NCI-H146 treated with DMSO at 0.1 percent for 48 hours (cell line): ENCODE data around the gene YARS1.

Experiments
- DNase-seq: peaks from one replicate; lab custom pipeline; 2025; ENCODE audit not compliant: unreplicated experiment; lab: John Stamatoyannopoulos, UW

Gene YARS1

DNA sequence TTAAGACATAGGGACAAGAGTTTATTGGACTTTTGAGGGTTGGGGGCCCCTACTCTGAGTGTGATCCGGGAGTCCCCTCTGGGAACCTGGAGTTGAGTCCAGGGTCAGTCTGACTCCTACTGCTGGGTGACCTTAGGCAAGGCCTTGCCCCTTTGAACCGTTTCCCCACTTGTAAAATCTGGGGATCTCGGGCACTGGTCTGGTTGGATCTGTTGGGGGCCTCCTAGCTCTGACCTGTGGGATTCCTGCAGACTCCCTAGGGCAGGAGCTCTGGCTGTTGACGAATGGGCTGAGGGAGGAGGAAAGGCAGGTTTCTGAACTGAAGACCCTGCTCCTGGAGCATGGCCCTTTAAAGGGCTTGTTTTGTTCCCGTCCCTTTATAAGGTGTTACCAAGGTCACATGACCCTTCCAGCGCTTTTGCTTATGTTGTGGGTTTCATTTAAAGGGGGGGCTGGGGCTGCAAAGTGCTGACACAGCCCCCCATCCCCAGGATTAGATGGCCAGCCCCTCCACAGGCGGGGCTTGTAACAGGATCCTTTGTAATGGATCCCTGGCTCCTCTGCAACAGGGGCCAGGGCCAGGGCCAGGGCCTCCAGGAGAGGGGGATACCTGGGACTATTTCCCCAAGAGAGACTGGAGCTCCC is 50.7 kb downstream of the YARS1 start:
- no peak for DNase-seq

DNA sequence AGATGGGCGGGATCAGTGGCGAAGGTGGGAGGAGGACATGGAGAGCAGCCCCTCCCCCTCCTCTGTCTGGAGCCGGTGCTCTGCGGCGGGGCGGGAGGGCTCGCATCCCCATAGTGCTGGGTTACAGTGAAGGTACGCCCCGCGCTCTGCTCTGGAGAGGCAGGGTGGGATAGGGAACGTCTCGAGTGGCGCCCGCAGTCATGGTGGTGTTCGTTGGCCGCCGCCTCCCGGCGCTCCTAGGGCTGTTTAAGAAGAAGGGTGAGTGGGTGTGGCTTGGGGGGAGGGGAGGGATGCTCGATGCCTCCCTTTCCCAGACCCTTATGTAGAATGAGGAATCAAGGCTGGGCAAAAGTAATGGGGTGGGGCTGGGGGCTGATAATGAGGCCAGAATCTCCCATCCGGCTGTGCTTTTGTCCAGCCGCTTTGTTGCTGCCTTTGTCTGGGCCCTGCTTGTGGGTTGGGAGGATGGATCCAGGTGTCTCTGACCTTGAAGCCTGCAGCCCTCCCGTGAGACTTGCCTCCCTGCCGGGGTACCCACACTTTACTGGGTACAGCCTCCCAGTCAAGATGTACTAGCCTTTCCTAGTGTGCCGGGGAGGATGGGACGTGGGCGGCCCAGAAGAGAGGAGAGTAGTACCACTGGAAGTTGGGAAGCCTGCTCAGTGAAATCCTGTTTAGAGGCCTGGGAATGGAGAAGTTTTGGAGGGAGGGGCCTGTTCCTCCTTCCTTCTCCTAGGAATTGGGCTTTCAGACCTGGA is 51.4 kb downstream of the YARS1 start:
- no peak for DNase-seq

DNA sequence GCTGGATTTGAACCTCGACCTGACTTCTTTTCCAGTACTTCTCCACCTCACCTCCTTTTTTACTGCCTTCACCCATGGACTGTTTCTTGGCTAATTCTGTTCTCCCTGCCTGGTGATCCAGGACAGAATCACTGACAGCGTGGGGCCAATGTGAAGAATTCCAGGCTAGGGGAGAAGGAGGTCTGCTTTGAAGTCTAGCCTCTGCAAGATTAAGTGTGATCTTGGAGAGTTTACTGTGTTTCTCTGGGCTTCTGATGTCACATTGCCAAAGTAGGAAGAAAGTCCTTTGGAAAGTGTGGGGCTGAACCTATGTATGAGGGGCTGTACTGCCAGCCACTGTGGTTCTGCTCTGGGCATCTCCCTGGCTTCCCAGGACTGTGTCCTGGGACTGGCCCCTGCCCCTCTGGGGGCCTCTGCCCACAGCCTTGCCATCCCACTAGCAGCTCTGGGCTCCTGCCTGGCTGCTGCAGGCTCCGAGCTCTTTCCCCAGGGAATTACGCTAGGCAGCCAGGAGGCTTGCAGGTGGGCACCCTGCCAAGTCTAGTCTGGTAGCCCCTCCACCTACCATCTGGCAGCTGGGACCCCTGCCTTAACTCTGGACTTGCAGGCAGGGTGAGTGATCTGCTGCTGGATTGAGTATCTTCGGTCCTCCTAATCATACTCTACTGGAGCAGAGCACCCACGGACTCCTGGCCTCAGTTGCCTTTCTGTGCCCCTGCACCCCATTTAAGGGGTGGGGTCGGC is 52.2 kb downstream of the YARS1 start:
- no peak for DNase-seq

DNA sequence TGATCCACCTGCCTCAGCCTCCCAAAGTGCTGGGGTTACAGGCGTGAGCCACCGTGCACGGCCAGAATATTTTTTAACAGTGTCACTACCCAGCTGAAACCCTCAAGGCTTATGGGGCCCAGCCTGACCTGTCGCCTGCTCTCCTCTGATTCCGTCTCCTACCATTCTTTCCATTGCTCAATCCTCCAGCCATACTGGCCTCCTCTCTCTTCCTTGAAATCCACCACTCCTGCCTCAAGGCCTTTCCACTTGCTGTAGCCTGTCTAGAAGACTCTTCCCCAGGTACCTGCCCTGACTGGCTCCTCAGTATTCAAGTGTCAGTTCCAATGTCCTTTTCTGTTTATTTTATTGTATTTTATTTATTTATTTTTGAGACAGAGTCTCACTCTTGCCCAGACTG is 53.9 kb downstream of the YARS1 start:
- no peak for DNase-seq

DNA sequence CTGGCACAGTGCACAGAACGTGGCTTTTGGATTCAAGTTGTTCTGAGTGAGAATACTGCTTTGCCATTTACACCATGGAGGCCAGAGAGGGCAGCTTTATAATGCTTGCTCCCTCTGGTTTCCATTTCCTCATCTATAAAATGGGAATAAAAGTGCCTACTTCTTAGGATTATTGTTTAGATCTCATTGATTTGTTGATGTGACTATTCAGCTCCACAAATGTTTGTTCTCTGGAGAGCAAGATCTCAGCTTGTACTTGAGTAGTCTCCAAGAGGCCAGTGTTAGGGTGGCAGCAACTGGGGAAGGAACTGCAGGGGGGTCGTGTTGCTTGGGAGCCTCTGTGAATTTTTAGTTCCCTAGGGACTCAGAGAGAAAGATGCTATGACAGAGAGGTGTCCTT is 55.2 kb downstream of the YARS1 start:
- no peak for DNase-seq

DNA sequence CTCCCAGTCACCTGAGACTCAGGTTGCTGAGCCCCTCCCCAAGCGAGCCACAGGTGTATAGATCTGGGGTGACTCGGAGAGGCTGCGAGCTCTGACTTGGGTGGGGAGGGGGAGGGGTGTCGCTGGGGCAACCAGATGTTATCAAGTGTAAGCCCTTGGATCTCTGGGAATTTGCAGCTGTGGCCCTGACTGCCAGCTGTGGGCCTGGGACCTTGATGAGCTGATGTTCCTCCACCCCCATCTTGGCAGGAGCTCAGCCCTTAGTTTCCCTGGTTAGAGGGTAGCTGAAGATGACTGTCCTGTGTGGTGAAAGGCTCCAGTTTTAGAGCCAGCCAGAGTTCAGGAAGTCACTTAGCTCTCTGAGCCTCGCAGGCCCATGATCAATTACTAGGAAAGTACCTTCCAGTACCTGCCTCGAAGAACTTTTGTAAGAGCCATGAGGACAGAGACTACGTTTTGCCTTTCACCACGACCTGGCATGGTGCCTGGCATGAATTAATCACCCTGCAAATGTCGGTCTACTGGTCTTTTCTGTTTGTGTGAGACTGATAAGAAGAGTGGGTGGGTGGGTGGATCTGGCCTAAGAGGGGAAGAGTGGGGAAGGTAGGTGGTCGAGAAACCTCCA is 55.8 kb downstream of the YARS1 start:
- DNase-seq: no peak

DNA sequence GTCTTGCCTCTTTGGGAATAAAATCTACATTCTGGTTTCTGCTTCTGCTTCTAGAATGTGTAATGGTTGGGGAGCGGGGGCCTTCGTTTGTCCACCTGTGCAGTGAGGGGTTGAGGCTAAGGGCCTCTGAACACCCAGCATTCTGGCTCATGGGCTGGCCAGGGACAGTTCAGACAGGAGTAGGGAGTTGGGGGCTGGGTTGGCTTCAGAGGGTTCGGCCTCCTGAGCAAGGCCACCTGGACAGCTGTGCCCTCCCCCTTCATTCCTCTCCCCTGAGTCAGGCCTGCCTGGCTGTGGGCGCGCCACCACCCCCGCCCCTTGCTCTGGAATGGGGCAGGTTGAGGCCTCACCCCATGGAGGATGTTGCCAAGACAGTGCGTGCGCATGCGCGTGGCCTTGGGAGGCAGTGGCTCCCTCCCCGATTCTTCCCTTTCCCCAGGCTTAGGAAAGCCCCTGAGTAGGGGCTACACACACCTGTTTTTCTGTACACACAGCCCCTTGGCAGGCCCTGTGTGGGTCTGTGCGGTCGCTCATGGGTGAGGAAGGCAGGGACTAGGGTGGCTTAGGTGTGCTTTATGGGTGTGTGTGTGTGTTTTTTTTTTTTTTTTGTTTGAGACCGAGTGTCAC is 57.0 kb downstream of the YARS1 start:
- DNase-seq: no peak

DNA sequence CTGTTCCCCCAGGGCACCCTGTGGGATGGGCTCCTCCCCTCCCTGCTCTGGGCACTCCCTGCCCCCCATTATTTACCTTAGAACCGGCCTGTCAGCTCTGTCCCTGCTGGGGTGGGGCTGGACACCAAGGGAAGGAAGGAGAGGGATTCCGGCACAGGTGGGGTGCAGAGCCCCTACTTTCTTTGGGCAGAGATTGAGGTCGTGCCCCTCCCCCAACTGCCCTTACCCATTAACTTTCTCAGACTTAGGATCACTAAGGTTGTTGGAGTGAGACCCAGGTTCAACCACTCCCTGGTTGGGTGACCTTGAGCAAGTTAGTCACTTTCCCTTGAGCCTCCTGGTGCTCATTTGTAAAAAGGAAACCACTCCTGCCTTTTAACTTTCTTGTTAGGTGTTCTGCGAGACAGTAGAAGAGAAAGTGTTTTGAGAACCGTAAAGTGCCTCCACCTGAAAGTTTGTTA is 57.6 kb downstream of the YARS1 start:
- no peak for DNase-seq

DNA sequence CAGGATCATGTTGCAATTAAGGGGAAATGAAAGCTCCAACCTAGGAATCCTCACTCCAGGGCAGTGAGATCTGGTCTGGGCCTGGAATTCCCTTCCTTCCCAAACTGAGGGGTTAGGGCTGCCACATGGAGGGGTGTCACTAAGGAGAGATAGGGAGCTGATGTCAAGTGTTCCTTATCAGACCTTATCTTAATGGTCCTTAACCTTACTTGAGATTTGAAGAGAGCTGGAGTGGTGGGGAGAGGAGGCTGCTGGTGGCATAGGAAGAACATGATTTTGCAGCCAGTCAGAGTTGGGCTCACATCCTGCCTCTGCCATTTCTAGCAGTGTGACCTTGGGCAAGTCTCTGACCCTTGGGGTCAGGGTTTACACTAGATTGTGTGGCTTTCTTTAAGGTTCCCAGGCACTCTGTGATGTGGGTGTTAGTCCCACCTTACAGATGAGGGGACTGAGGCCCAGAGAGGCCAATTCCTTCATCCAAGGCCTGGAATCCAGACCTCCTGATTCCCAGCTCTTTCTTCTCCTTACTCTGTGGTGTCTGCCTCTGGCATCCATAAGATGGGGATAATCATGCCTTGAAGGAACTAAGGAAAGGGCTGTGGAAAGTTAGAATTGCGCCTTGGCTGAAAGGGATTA is 58.2 kb downstream of the YARS1 start:
- DNase-seq: no peak

DNA sequence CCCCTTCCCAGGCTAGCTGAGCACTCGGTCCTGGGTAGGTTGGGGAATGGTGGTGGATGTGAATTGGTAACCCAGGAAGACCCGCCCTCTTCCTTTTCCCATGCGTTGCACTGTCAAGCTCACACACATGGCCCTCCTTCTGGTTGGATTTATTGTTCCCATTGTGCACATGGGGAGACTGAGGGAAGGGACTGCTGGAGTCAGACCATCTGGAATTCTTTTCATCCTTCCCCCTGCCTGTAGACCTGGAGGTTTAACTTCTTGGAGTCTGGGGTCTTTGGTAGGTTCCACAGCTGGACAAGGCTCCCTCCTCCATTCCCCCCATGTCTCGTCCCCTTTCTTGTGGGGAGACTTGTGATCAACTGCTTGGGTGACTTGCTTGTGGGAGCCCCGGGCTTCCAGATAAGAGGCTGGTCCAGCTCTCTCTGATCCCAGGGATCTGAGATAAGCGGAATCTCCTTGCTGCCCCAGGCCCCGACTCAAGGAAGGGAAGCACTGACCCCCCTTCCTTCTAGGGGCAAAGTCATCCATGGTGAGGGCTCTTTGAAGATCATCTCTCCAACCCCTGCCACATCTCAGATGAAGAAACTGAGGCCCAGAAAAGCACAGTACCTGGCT is 58.9 kb downstream of the YARS1 start:
- DNase-seq: no peak

DNA sequence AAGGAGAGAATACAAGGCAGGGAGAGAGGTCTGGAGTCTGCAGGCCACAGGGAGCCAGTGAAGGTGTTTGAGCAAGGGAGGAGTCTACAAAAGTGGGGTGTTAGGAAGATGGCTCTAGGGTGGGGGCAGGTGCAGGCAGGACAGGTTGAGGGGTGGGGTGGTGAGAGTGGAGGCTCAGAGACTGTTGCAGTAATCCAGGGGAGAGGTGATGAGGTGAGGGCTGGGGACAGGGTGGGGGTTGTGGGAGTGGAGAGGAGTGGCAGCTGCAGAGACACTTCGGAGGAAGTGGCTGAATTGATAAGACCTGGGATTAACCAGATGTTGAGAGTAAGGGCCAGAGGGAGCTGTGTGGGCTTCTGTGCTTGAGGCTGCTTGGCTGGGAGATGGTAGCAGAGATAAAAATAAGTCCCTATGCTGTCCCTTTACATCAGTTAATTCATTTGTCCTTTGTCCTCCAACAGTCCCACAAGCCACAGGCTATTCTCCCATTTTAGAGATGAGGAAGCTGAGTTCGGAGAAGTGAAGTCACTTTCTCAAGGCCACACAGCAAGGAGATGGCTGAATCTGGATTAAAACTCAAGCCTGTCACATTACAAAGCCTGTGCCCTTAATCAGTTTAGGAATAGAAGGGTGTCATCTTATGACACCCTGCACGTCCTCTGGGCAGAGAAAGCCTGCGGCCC is 59.8 kb downstream of the YARS1 start:
- no peak for DNase-seq

DNA sequence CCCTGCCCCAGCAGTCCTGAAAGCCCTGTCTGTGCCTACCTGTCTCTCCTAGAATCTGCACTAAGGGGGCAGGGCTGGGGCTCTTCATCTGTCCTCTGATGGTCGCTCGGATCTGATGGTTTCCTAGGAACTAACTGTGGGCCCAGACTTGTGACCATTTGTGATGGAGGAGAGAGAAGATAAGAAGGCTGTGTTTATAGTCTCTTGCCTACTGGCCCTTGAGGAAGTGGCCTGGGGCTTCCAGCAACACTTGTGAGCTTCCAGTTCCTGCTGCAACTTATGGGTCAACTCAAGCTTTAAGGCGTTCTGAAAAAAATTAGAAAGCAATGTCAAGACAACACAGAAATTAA is 61.4 kb downstream of the YARS1 start:
- no peak for DNase-seq

DNA sequence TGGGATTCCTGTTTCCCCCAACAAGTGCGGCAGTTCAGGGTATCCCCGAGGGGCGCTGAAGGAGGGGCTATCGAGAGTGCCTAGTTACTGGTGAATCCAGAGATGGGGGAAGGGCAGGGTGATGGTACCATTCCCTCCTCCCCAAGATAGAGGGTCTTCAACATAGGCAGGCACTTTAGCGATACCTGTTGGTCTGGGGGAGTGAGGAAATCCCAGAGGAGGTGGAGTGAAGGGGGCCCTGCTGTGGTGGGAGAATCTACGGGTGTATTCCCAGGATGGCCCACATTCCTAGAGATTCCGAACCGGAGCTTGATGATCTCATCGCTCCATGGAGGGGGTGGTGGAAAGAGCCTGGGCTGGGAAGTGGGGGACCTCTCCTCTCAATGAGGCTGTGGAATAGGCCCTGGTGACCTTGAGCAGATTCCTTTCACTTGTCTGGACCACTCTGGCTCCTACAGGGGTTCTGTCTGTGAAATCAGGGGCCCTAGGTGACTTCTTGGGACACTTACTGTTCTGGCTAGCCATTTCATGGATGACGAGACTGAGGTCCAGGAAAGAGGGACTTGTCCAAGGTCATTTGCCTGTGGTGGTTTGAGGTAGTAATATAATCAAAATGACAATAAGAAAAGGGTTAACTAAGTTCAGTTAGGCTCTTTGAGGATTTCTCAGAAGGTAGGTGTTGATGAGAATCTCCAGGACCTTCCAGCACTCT is 61.9 kb downstream of the YARS1 start:
- DNase-seq: no peak

DNA sequence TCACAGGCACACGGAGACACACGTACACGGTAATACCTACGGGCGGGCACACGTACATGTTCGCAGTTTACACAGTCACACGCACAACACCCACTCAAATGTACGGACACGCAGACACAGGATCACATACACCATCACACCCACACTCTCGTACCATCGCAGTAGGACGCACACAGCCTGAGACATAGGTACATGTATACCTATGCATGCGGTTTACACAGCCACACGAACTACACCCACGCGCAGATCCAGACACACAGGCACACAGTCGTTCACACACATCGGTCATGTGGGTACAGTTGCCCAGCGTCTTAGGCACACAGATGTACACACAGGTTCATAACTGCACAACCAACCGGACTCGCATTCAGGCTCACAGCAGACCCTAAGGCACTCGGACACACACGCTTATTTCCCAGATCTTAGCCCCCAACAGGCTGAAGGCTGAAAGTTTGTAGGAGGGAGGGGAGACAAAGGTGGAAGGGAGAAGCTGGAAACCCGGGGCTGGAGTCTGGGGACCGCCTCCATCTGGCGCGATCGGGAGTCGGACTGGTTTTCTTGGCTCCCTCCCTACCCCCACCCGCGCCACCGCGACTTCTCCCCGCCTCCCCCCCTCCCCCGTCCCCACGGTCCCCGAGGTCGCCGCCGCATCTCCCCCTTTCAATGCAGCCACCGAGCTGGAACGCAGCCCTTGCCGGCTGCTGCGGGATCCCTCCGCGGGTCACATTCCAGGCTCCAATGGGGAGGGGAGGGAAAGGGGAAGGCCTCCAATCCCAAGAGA is 62.7 kb downstream of the YARS1 start:
- peak; percentile 12 for DNase-seq

DNA sequence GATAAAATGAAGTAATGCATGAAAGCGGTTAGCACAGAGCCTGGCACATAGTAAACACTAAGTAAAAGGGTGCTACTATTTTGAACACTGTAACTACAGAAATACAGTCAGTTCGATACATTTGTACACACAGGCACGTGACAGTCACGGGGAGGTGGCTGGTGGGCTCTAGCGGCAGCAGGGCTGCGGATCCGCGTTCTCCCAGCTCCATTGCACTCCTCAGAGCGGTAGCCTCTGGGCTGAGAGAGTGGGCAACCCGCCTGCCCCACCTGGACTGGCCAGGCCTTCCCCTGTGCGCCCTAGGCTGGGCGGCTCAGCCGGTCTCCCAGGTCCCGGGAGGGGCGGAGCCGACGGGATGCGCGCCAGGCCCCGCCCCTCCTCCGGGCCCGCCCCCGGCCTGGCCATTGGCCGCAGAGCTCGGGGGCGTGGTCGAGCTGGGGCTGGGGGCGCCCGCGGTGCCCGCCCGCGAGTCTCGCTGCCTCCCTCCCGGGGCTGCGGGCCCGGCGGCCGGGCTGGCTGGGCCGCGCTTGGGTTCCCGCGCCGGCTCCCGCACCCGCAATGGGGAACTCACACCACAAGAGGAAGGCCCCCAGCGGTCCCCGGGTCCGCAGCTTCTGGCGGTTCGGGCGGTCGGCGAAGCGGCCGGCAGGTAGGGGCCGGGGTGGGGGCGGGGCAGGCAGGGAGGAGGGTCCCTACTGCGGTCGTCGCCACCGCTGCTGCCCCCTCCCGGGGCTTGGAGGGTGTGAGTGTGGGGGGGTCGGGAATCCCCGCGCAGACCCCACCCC is 63.4 kb downstream of the YARS1 start:
- DNase-seq: peak; percentile 45

DNA sequence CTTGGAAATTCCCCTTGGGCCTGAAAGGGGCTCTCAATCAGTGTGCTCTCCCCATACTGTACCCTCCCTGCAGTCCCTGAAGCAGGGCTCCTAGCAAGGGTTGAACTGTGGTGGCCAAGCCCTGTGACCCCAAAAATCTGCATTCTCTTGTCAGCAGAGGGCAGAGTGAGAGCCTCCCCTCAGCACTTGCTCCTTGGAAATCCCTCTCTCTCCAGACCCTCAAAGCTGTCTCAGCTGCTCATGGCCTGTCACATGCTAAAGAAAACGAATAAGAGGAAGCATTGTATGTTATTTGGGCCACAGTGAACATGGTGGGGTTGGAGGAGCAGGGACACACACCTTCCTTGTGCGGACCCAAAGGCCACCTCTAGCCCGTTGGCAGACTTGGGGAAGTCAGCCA is 67.4 kb downstream of the YARS1 start:
- no peak for DNase-seq

DNA sequence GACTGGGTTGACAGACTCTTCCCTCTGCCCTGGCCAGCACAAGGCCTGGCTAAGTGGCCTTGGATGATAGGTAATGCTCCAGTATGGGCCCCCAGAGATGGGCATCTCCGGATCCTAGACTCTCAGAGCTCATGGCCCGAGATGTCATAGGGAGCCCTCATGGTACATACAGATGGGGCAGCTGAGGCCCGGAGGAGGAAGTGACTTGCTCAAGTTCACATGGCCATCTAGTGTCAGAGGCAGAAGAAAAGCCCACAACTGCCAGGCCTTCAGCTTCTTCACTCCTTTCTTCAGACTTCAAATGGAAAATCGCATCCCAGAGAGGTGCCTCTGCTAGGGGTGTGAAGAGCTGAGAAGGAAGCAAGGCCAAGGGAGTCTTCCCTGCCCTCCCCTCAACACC is 67.8 kb downstream of the YARS1 start:
- no peak for DNase-seq

DNA sequence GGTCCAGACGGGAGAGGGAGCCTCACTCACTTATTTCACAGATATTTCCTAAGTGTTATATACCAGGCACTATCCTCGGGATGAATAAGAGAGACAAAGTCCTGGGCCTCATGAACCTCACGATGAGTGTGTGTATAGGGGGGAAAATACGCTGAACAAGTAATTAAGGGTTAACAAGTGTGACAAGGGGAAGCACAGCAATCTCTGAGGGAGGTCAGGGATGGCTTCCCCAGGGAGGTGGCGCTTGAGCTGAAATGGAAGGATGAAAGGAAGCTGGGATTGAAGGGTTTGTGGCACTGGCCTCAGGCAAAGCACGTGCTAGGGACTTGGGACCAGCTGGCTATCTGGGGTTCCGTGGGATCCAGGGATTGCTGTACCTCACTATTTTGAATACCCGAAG is 68.2 kb downstream of the YARS1 start:
- DNase-seq: no peak
